H1 (cell line): ENCODE measurements around the gene CCDC51. TPM values are rescaled to one million over a fixed set of nuclear protein-coding genes. Genes with fewer than 3 reads are reported as not detected.

Source experiments
- CTCF ChIA-PET: fragments of 300-600 bp; sonication (Branson Sonifier 250); formaldehyde crosslinking; loops from one replicate; lab custom pipeline; 2021; ENCODE audit not compliant: partially characterized antibody; lab: Charles Lee
- POLR2A ChIA-PET: fragments of 300-600 bp; sonication (Branson Sonifier 250); formaldehyde crosslinking; loops from one replicate; lab custom pipeline; 2021; ENCODE audit warnings: inconsistent platforms; ENCODE audit not compliant: partially characterized antibody; lab: Charles Lee
- DNase-seq, 2 experiments: peaks; one replicate each; pipeline versions ENCODE4 v3.0.0 to v3.0.0-alpha.2; 2010 to 2022; ENCODE audit warnings: low spot score in 2 of 2, low read depth in 1 of 2, mixed read lengths in 1 of 2
- FAIRE-seq: peaks from 2 replicates; lab custom pipeline; 2011; peaks lifted over from hg19 to GRCh38; lab: Jason Lieb, UNC
- H2AFZ ChIP-seq: 2 replicates; pipeline ENCODE4 v1.8.1; 2012; ENCODE audit warnings: low read length, inconsistent platforms
- H2AK5ac ChIP-seq: 2 replicates; pipeline ENCODE4 v1.6.1; 2013; ENCODE audit warnings: low read depth, low read length
- H2BK120ac ChIP-seq: replicated peaks from 2 replicates; pipeline ENCODE3; 2013; ENCODE audit warnings: low read depth, low read length, inconsistent platforms
- H2BK12ac ChIP-seq: 2 replicates; pipeline ENCODE4 v1.6.1; 2013; ENCODE audit warnings: low read depth, low read length
- H2BK15ac ChIP-seq: 2 replicates; pipeline ENCODE4 v1.6.1; 2013; ENCODE audit warnings: low read length
- H2BK20ac ChIP-seq: 2 replicates; pipeline ENCODE4 v1.6.1; 2013; ENCODE audit warnings: low read length
- H2BK5ac ChIP-seq: 2 replicates; pipeline ENCODE4 v1.6.1; 2013; ENCODE audit warnings: low read depth, low read length
- H3K14ac ChIP-seq: 2 replicates; pipeline ENCODE4 v1.6.1; 2013; ENCODE audit warnings: inconsistent platforms; ENCODE audit not compliant: insufficient read length
- H3K18ac ChIP-seq: 2 replicates; pipeline ENCODE4 v1.6.1; 2013; ENCODE audit warnings: low read length; ENCODE audit errors: extremely low read depth
- H3K23ac ChIP-seq: 2 replicates; pipeline ENCODE4 v1.6.1; 2013; ENCODE audit warnings: inconsistent platforms; ENCODE audit not compliant: insufficient read length
- H3K23me2 ChIP-seq: 2 replicates; pipeline ENCODE4 v1.6.1; 2013; ENCODE audit warnings: low read depth, low read length
- H3K27ac ChIP-seq: 2 replicates; pipeline ENCODE4 v1.6.1; 2011; ENCODE audit warnings: low read depth, low read length, inconsistent platforms
- H3K27me3 ChIP-seq, 4 experiments: replicated peaks in 1 of 4; 1 replicate in 1 of 4; 2 replicates in 3 of 4; pipeline versions ENCODE4 v1.6.1 to v1.8.1; 2011 to 2013; ENCODE audit warnings: low read length in 3 of 4, mild to moderate bottlenecking in 3 of 4, inconsistent platforms in 2 of 4, mixed read lengths in 2 of 4, moderate library complexity in 1 of 4; ENCODE audit not compliant: control insufficient read depth in 3 of 4, insufficient read depth in 3 of 4; ENCODE audit errors: extremely low read depth in 1 of 4
- H3K36me3 ChIP-seq, 4 experiments: 2 replicates each; pipeline versions ENCODE4 v1.6.1 to v1.8.1; 2011 to 2013; ENCODE audit warnings: mild to moderate bottlenecking in 4 of 4, low read length in 3 of 4, moderate library complexity in 2 of 4, control low read depth in 1 of 4, inconsistent platforms in 1 of 4; ENCODE audit not compliant: insufficient read depth in 4 of 4, control insufficient read depth in 2 of 4
- H3K4ac ChIP-seq: replicated peaks from 2 replicates; pipeline ENCODE3; 2013; ENCODE audit warnings: low read length, low read depth, mixed read lengths, inconsistent platforms; ENCODE audit not compliant: insufficient read length
- H3K4me1 ChIP-seq, 4 experiments: replicated peaks in 1 of 4; 1 replicate in 1 of 4; 2 replicates in 3 of 4; pipeline versions ENCODE4 v1.6.1 to v1.8.1; 2011 to 2013; ENCODE audit warnings: low read length in 3 of 4, inconsistent platforms in 2 of 4, mixed read lengths in 1 of 4; ENCODE audit not compliant: insufficient read depth in 4 of 4, control insufficient read depth in 3 of 4
- H3K4me2 ChIP-seq, 2 experiments: 2 replicates each; pipeline versions ENCODE4 v1.6.1 to v1.8.1; 2011 to 2013; ENCODE audit warnings: low read depth in 2 of 2, low read length in 2 of 2, control low read depth in 1 of 2, inconsistent platforms in 1 of 2, mild to moderate bottlenecking in 1 of 2; ENCODE audit not compliant: insufficient read depth in 1 of 2
- H3K4me3 ChIP-seq, 4 experiments: fragments of 200-600, 300-600 bp in 1 of 4; sonication (generic), shearing (Covaris generic), sonication (Bioruptor Twin) in 1 of 4; 2 replicates each; pipeline versions ENCODE4 v1.5.1 to v1.8.1; 2011 to 2016; ENCODE audit warnings: low read length in 4 of 4, low read depth in 3 of 4, control low read depth in 2 of 4, inconsistent platforms in 2 of 4, mild to moderate bottlenecking in 2 of 4, mixed read lengths in 1 of 4, moderate library complexity in 1 of 4; ENCODE audit not compliant: insufficient read depth in 2 of 4; ENCODE audit errors: extremely low read depth in 1 of 4
- H3K56ac ChIP-seq: replicated peaks from 2 replicates; pipeline ENCODE3; 2013; ENCODE audit warnings: low read depth, mild to moderate bottlenecking, mixed read lengths, low read length, inconsistent platforms; ENCODE audit not compliant: insufficient read length
- H3K79me1 ChIP-seq: 2 replicates; pipeline ENCODE4 v1.6.1; 2013; ENCODE audit warnings: low read depth, low read length, control low read depth
- H3K79me2 ChIP-seq, 2 experiments: 2 replicates each; pipeline versions ENCODE4 v1.6.1 to v1.8.1; 2012 to 2013; ENCODE audit warnings: low read length in 2 of 2, mild to moderate bottlenecking in 2 of 2, inconsistent platforms in 1 of 2; ENCODE audit not compliant: insufficient read depth in 2 of 2, control insufficient read depth in 1 of 2
- H3K9ac ChIP-seq, 4 experiments: replicated peaks in 1 of 4; 1 replicate in 1 of 4; 2 replicates in 3 of 4; pipeline versions ENCODE4 v1.6.1 to v1.8.1; 2011 to 2013; ENCODE audit warnings: low read depth in 3 of 4, low read length in 3 of 4, control low read depth in 2 of 4, mild to moderate bottlenecking in 2 of 4, moderate library complexity in 2 of 4, inconsistent platforms in 1 of 4; ENCODE audit errors: extremely low read depth in 1 of 4
- H3K9me3 ChIP-seq, 2 experiments: 2 replicates each; pipeline versions ENCODE4 v1.6.1 to v1.8.1; 2012 to 2013; ENCODE audit warnings: mild to moderate bottlenecking in 2 of 2, moderate library complexity in 2 of 2, control low read depth in 1 of 2, inconsistent platforms in 1 of 2, low read depth in 1 of 2, low read length in 1 of 2, mixed read lengths in 1 of 2; ENCODE audit not compliant: insufficient read depth in 2 of 2
- H4K20me1 ChIP-seq, 2 experiments: replicated peaks in 1 of 2; 2 replicates each; pipeline versions ENCODE3 to v1.8.1; 2011 to 2013; ENCODE audit warnings: inconsistent platforms in 2 of 2, low read length in 2 of 2, mild to moderate bottlenecking in 1 of 2; ENCODE audit not compliant: insufficient read depth in 2 of 2, control insufficient read depth in 1 of 2
- H4K5ac ChIP-seq: 2 replicates; pipeline ENCODE4 v1.6.1; 2013; ENCODE audit warnings: low read length, low read depth, mixed read lengths, inconsistent platforms; ENCODE audit not compliant: insufficient read length
- H4K8ac ChIP-seq: 2 replicates; pipeline ENCODE4 v1.8.0; 2013; ENCODE audit warnings: mild to moderate bottlenecking, moderate library complexity, low read length, inconsistent platforms; ENCODE audit not compliant: insufficient read depth; ENCODE audit errors: extremely low read depth
- H4K91ac ChIP-seq: replicated peaks from 2 replicates; pipeline ENCODE3; 2013; ENCODE audit warnings: low read length, mixed read lengths, inconsistent platforms; ENCODE audit not compliant: insufficient read length
- FOSL1 ChIP-seq: IDR thresholded peaks from 2 replicates; pipeline ENCODE4 v1.6.1; 2011; ENCODE audit warnings: mild to moderate bottlenecking, low read depth, low read length, moderate library complexity; ENCODE audit not compliant: insufficient read depth
- JUND ChIP-seq: IDR thresholded peaks from 2 replicates; pipeline ENCODE4 v1.6.1; 2011; ENCODE audit warnings: mild to moderate bottlenecking, improper control_type of control experiment, low read length
- NRF1 ChIP-seq: IDR thresholded peaks from 2 replicates; pipeline ENCODE4 v1.6.1; 2011; ENCODE audit warnings: mild to moderate bottlenecking, low read depth, low read length, improper control_type of control experiment
- POLR2A ChIP-seq, 2 experiments: IDR thresholded peaks; 1 replicate in 1 of 2; 2 replicates in 1 of 2; pipeline ENCODE4 v1.6.1; 2011; ENCODE audit warnings: low read depth in 2 of 2, low read length in 2 of 2, mild to moderate bottlenecking in 2 of 2; ENCODE audit errors: control extremely low read depth in 1 of 2
- SAP30 ChIP-seq: fragments of 300-600 bp; sonication (generic); IDR thresholded peaks from 2 replicates; pipeline ENCODE4 v1.7.1; 2012; ENCODE audit warnings: low read length, moderate library complexity, mild to moderate bottlenecking, inconsistent platforms; ENCODE audit not compliant: insufficient read depth, insufficient replicate concordance
- SP4 ChIP-seq: IDR thresholded peaks from 2 replicates; pipeline ENCODE4 v1.6.1; 2012; ENCODE audit warnings: low read length, inconsistent platforms
- TAF1 ChIP-seq: IDR thresholded peaks from 2 replicates; pipeline ENCODE4 v1.6.1; 2011; ENCODE audit warnings: mild to moderate bottlenecking, low read depth, low read length
- USF2 ChIP-seq: IDR thresholded peaks from 2 replicates; pipeline ENCODE4 v1.6.1; 2011; ENCODE audit warnings: low read length, improper control_type of control experiment
- WGBS, 2 experiments: shearing (Covaris generic) in 1 of 2; methylation state at CpG; one replicate each; pipeline versions ENCODE4 v1.1.6 to v1.1.7; 2013 to 2015; ENCODE audit warnings: low lambda C conversion rate in 2 of 2, mixed read lengths in 2 of 2, inconsistent platforms in 1 of 2, low coverage in 1 of 2, missing lambda C conversion rate in 1 of 2; ENCODE audit not compliant: insufficient replicate concordance in 2 of 2, insufficient coverage in 1 of 2, insufficient read length in 1 of 2; ENCODE audit errors: extremely low coverage in 1 of 2, missing lambda C conversion rate in 1 of 2; 5-methylcytosine and 5-hydroxymethylcytosine counted together
- polyA plus RNA-seq, 7 experiments: library from polyadenylated mRNA; depleted of rRNA in 3 of 7; stranded (reverse) in 5 of 7; unstranded in 2 of 7; fragments of >200 nt in 5 of 7; fragments of 200-250 nt in 2 of 7; gene quantifications; 1 replicate in 5 of 7; 2 replicates in 1 of 7; 4 replicates in 1 of 7; pipeline versions ENCODE4 v1.2.1 to v1.2.3, GENCODE V29; 2011 to 2013; ENCODE audit warnings: missing spikeins in 2 of 7, mixed read lengths in 2 of 7
- total RNA-seq: library from RNA; stranded (reverse); fragmentation: NEBNext Ultra II Directional; extraction: Animal tissue kit (Norgen Biotek cat#: 25700); gene quantifications from 2 replicates; pipeline ENCODE4 v1.2.1, GENCODE V29; 2021

CCDC51 gene
- total and polyA plus RNA-seq, 2 of the 8 experiments (the other 6 are each of a cell fraction or from before 2014, with no cell fraction given): 21.3 to 21.4 TPM

GRCh38 chr3:48413086-48413485 is 26.8 kb downstream of the CCDC51 start:
- POLR2A ChIA-PET: interaction anchor here (1.5 to 31.5 kb wide), 3 partner anchors 5 to 34 kb away, joined by 3 to 650 read pairs (median 650); partner anchors contain the start of genes ATRIP and PLXNB1
- Histone ChIP-seq H3K4me2 (no peak overlapping the region), H3K27me3 (no peaks in the 10 kb centered on the region), H3K14ac (no peak overlapping the region), H3K27ac (no peak overlapping the region), H3K56ac (no peak overlapping the region), H3K23me2 (no peaks in the 10 kb centered on the region), H4K8ac (no peak overlapping the region), H4K20me1 (peaks cover 6 to 53% of the 10 kb centered on the region in 2 experiments), H3K9me3 (no peaks in the 10 kb centered on the region), H3K9ac (no peak overlapping the region), H2AK5ac (no peak overlapping the region), H4K5ac (no peak overlapping the region), H3K18ac (no peak overlapping the region), H3K79me1 (no peaks in the 10 kb centered on the region; the same call in 1 of the 2 replicates), H4K91ac (no peak overlapping the region), H3K4ac (no peak overlapping the region), H3K4me3 (no peak overlapping the region), H2BK15ac (no peak overlapping the region), H2BK20ac (no peak overlapping the region), H3K4me1 (no peaks in the 10 kb centered on the region), H3K36me3 (peaks cover 73 to 89% (median 88%) of the 10 kb centered on the region in 4 experiments), H2BK5ac (no peak overlapping the region), H2AFZ (no peak overlapping the region), H3K23ac (no peak overlapping the region), H3K79me2 (no peaks in the 10 kb centered on the region; a peak in 1 of 4 replicates), H2BK12ac (no peak overlapping the region), H2BK120ac (no peak overlapping the region)
- 88% methylated on average over 8 of the region's 8 CpGs; no CpG with 5 or more reads in 1 of the 2 experiments for WGBS, 2 experiments
- no peak for TF ChIP-seq USF2
- TF ChIP-seq JUND: no peak
- no peak for TF ChIP-seq POLR2A (IDR thresholded peaks at IDR 0.05; ENCODE audit: control extremely low read depth in 1 of 2, low read depth in 2 of 2, low read length in 2 of 2)
- TF ChIP-seq TAF1: no peak
- TF ChIP-seq SP4: no peak
- no peak for TF ChIP-seq SAP30
- no peak for TF ChIP-seq NRF1
- no peak for TF ChIP-seq FOSL1
- FAIRE-seq (no peak), DNase-seq (no peak)
- CTCF ChIA-PET: interaction anchor here (0.9 to 7.7 kb wide), 6 partner anchors 10 to 219 kb away, joined by 3 to 130 read pairs (median 6); partner anchors contain the start of gene PLXNB1
